ENCODE measurements around the gene SNX33.

The SNX33 gene

GRCh38 chr15:75641603-75642002 is 6.1 kb upstream of the SNX33 start:
- DNase-seq = no peak

GRCh38 chr15:75644376-75644775 is 3.3 kb upstream of the SNX33 start:
- DNase-seq = no peak

GRCh38 chr15:75646112-75646943 is 1.4 kb upstream of the SNX33 start:
- DNase-seq = no peak

- DNase-seq = no peak
Measured at GRCh38 chr15:75646944-75647364, 758 bp upstream of the SNX33 start.

- DNase-seq = no peak
Measured at GRCh38 chr15:75648156-75649000, 666 bp downstream of the SNX33 start.

GRCh38 chr15:75649045-75649761 is 1.5 kb downstream of the SNX33 start:
- DNase-seq = no peak

- no peak for DNase-seq
Measured at GRCh38 chr15:75649848-75650247, 2.1 kb downstream of the SNX33 start.

GRCh38 chr15:75650908-75651809 is 3.4 kb downstream of the SNX33 start:
- no peak for DNase-seq

GRCh38 chr15:75651810-75652543 is 4.3 kb downstream of the SNX33 start:
- no peak for DNase-seq

GRCh38 chr15:75653347-75653913 is 5.7 kb downstream of the SNX33 start:
- DNase-seq = no peak

GRCh38 chr15:75654201-75654907 is 6.6 kb downstream of the SNX33 start:
- DNase-seq = no peak

GRCh38 chr15:75655931-75656330 is 8.2 kb downstream of the SNX33 start:
- DNase-seq = no peak

- DNase-seq = no peak
Measured at GRCh38 chr15:75656331-75656730, 8.6 kb downstream of the SNX33 start.

- DNase-seq = no peak
Measured at GRCh38 chr15:75656813-75657212, 9.1 kb downstream of the SNX33 start.

GRCh38 chr15:75659141-75659771 is 11.5 kb downstream of the SNX33 start:
- no peak for DNase-seq

- no peak for DNase-seq
Measured at GRCh38 chr15:75659928-75660645, 12.4 kb downstream of the SNX33 start.

- no peak for DNase-seq
Measured at GRCh38 chr15:75661100-75661755, 13.5 kb downstream of the SNX33 start.

GRCh38 chr15:75661756-75662140 is 14.0 kb downstream of the SNX33 start:
- DNase-seq = no peak
